Ishikawa (cell line): ENCODE measurements around the gene HEATR1.

ENCODE experiments used
- CEBPB ChIP-seq: IDR thresholded peaks from 2 replicates; pipeline ENCODE4 v1.6.1; 2012
- CREB1 ChIP-seq: IDR thresholded peaks from 2 replicates; pipeline ENCODE4 v1.6.1; 2012; ENCODE audit warnings: low read depth
- EGR1 ChIP-seq: IDR thresholded peaks from 2 replicates; pipeline ENCODE4 v1.6.1; 2012
- EP300 ChIP-seq: IDR thresholded peaks from 2 replicates; pipeline ENCODE4 v1.6.1; 2012; ENCODE audit warnings: borderline replicate concordance
- FOXM1 ChIP-seq: IDR thresholded peaks from 2 replicates; pipeline ENCODE4 v1.6.1; 2012; ENCODE audit warnings: low read depth, borderline replicate concordance
- MAX ChIP-seq: IDR thresholded peaks from 2 replicates; pipeline ENCODE4 v1.6.1; 2012
- NFIC ChIP-seq: IDR thresholded peaks from 2 replicates; pipeline ENCODE4 v1.6.1; 2012
- RAD21 ChIP-seq: IDR thresholded peaks from 2 replicates; pipeline ENCODE4 v1.6.1; 2012; ENCODE audit warnings: low read depth
- TAF1 ChIP-seq: IDR thresholded peaks from 2 replicates; pipeline ENCODE4 v1.6.1; 2012; ENCODE audit warnings: low read depth, mild to moderate bottlenecking
- TCF12 ChIP-seq: IDR thresholded peaks from 2 replicates; pipeline ENCODE4 v1.6.1; 2012; ENCODE audit warnings: low read depth
- TEAD4 ChIP-seq: IDR thresholded peaks from 2 replicates; pipeline ENCODE4 v1.6.1; 2012
- YY1 ChIP-seq: IDR thresholded peaks from 2 replicates; pipeline ENCODE4 v1.6.1; 2012; ENCODE audit warnings: low read depth
- ZBTB7A ChIP-seq: IDR thresholded peaks from 2 replicates; pipeline ENCODE4 v1.6.1; 2012; ENCODE audit warnings: low read depth
- TF ChIP-seq, protein P1 (sequence below): IDR thresholded peaks from 2 replicates; pipeline ENCODE4 v1.6.1; 2012
- TF ChIP-seq, protein P2 (sequence below): IDR thresholded peaks from 2 replicates; pipeline ENCODE4 v1.6.1; 2012; ENCODE audit warnings: low read depth, mild to moderate bottlenecking

The HEATR1 gene

GRCh38 chr1:236608930-236609726 is 4.8 kb upstream of the HEATR1 start:
- TF ChIP-seq, protein P1, sequence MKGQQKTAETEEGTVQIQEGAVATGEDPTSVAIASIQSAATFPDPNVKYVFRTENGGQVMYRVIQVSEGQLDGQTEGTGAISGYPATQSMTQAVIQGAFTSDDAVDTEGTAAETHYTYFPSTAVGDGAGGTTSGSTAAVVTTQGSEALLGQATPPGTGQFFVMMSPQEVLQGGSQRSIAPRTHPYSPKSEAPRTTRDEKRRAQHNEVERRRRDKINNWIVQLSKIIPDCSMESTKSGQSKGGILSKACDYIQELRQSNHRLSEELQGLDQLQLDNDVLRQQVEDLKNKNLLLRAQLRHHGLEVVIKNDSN: no peak
- TF ChIP-seq RAD21: peak; percentile 80

- TF ChIP-seq EP300 (no peak), YY1 (no peak), FOXM1 (no peak), ZBTB7A (no peak), TAF1 (no peak), EGR1 (no peak), TCF12 (no peak), MAX (no peak), NFIC (no peak), TEAD4 (no peak), CREB1 (no peak), CEBPB (no peak), RAD21 (no peak)
- TF ChIP-seq, protein P2, sequence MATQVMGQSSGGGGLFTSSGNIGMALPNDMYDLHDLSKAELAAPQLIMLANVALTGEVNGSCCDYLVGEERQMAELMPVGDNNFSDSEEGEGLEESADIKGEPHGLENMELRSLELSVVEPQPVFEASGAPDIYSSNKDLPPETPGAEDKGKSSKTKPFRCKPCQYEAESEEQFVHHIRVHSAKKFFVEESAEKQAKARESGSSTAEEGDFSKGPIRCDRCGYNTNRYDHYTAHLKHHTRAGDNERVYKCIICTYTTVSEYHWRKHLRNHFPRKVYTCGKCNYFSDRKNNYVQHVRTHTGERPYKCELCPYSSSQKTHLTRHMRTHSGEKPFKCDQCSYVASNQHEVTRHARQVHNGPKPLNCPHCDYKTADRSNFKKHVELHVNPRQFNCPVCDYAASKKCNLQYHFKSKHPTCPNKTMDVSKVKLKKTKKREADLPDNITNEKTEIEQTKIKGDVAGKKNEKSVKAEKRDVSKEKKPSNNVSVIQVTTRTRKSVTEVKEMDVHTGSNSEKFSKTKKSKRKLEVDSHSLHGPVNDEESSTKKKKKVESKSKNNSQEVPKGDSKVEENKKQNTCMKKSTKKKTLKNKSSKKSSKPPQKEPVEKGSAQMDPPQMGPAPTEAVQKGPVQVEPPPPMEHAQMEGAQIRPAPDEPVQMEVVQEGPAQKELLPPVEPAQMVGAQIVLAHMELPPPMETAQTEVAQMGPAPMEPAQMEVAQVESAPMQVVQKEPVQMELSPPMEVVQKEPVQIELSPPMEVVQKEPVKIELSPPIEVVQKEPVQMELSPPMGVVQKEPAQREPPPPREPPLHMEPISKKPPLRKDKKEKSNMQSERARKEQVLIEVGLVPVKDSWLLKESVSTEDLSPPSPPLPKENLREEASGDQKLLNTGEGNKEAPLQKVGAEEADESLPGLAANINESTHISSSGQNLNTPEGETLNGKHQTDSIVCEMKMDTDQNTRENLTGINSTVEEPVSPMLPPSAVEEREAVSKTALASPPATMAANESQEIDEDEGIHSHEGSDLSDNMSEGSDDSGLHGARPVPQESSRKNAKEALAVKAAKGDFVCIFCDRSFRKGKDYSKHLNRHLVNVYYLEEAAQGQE: no peak
- TF ChIP-seq, protein P1: no peak
Measured at GRCh38 chr1:236604905-236605806, 840 bp upstream of the HEATR1 start.

- TF ChIP-seq CEBPB: no peak
- TF ChIP-seq, protein P1: no peak
- TF ChIP-seq EP300: no peak
- no peak for TF ChIP-seq RAD21
- no peak for TF ChIP-seq ZBTB7A
- TF ChIP-seq TAF1: no peak
- TF ChIP-seq FOXM1: no peak
- no peak for TF ChIP-seq MAX
- no peak for TF ChIP-seq CREB1
- TF ChIP-seq EGR1: no peak
- no peak for TF ChIP-seq YY1
- TF ChIP-seq TCF12: no peak
- TF ChIP-seq, protein P2: no peak
- no peak for TF ChIP-seq NFIC
- no peak for TF ChIP-seq TEAD4
Measured at GRCh38 chr1:236602171-236602570, 2.1 kb downstream of the HEATR1 start.

DNA sequence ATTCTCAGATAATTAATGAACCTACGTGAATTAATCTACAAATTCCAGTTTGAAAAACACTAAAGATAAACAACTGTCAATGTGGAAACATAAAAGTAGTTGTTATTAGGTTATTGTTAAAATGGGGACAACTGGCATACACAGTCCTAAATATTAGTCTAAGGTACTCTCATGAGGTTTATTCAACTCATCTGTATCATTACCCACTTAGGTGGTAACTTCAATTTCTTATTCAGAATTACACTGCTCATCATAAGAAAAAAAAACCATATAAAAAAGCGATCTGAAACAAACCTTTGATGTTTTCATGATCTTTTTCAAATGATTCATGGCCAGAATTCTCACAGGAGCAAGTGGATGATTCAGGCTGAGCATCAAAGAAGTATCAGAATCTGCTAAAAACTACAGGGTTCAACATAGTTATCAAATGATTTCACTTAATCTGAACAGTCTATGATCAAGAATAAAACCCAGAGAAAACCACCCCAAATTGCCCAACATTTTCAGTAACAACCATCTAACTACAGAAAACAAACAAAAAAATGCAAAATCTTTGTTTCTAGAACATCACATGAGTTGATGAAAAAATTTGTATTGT is 13.7 kb downstream of the HEATR1 start:
- TF ChIP-seq EP300 (no peak), TAF1 (no peak), TCF12 (no peak), RAD21 (no peak)
- TF ChIP-seq, protein P2: no peak
